GM23338 (cell line): ENCODE data around the gene NBEAL2. TPM values are rescaled to one million over a fixed set of nuclear protein-coding genes. Genes with fewer than 3 reads are reported as not detected.
A peak's percentile ranks its signal among the peaks of the same experiment; 100 is the strongest.

Experiments used
- ATAC-seq: fragments of 200-7000 bp; cut with Tn5 transposase; 3 replicates; pipeline ENCODE4 v1.9.1; 2020
- DNase-seq: peaks from one replicate; pipeline ENCODE4 v3.0.0-alpha.2; 2015; ENCODE audit warnings: low spot score
- H2AFZ ChIP-seq: fragments of 200-600 bp; sonication (generic); 2 replicates; pipeline ENCODE4 v1.8.0; 2016; ENCODE audit warnings: antibody characterized with exemption, mild to moderate bottlenecking, moderate library complexity
- H3F3A ChIP-seq: fragments of 200-600 bp; sonication (generic); replicated peaks from 2 replicates; pipeline ENCODE4 v1.8.0; 2017; ENCODE audit warnings: antibody characterized with exemption, mixed run types, low read depth
- H3K27ac ChIP-seq: fragments of 200-600 bp; sonication (generic); 2 replicates; pipeline ENCODE4 v1.6.1; 2016; ENCODE audit warnings: low read depth
- H3K27me3 ChIP-seq: fragments of 200-600 bp; sonication (generic); 2 replicates; pipeline ENCODE4 v1.8.0; 2016; ENCODE audit warnings: mild to moderate bottlenecking, mixed run types, moderate library complexity; ENCODE audit not compliant: insufficient read depth
- H3K36me3 ChIP-seq: fragments of 200-600 bp; sonication (generic); 2 replicates; pipeline ENCODE4 v1.8.0; 2016; ENCODE audit warnings: mild to moderate bottlenecking; ENCODE audit not compliant: insufficient read depth
- H3K4me1 ChIP-seq: fragments of 200-600 bp; sonication (generic); 2 replicates; pipeline ENCODE4 v1.8.0; 2016; ENCODE audit warnings: mild to moderate bottlenecking, moderate library complexity; ENCODE audit not compliant: insufficient read depth
- H3K4me2 ChIP-seq: fragments of 200-600 bp; sonication (generic); 2 replicates; pipeline ENCODE4 v1.7.1; 2017; ENCODE audit warnings: mixed run types
- H3K4me3 ChIP-seq: fragments of 200-600 bp; sonication (generic); 2 replicates; pipeline ENCODE4 v1.6.1; 2016; ENCODE audit warnings: mixed run types
- H3K79me2 ChIP-seq: fragments of 200-600 bp; sonication (generic); replicated peaks from 2 replicates; pipeline ENCODE4 v1.8.0; 2017; ENCODE audit warnings: mild to moderate bottlenecking; ENCODE audit not compliant: insufficient read depth
- H3K9me2 ChIP-seq: fragments of 200-600 bp; sonication (generic); 2 replicates; pipeline ENCODE4 v1.8.0; 2017; ENCODE audit not compliant: insufficient read depth
- H4K20me1 ChIP-seq: fragments of 200-600 bp; sonication (generic); replicated peaks from 2 replicates; pipeline ENCODE4 v1.8.0; 2017; ENCODE audit warnings: mild to moderate bottlenecking; ENCODE audit not compliant: insufficient read depth
- H3K27ac Mint-ChIP-seq: 2 replicates; pipeline ENCODE4 v1.8.0; 2020; ENCODE audit warnings: inconsistent platforms, mild to moderate bottlenecking, moderate library complexity, mixed read lengths
- H3K27me3 Mint-ChIP-seq: 3 replicates; pipeline ENCODE4 v1.8.0; 2022; ENCODE audit warnings: low read depth, mild to moderate bottlenecking, moderate library complexity, mixed read lengths, inconsistent platforms; ENCODE audit not compliant: insufficient read depth, poor library complexity
- H3K36me3 Mint-ChIP-seq: 3 replicates; pipeline ENCODE4 v1.8.0; 2021; ENCODE audit warnings: low read depth, mild to moderate bottlenecking, inconsistent platforms, moderate library complexity, mixed read lengths
- H3K4me1 Mint-ChIP-seq: 3 replicates; pipeline ENCODE4 v1.8.0; 2020; ENCODE audit warnings: mild to moderate bottlenecking, inconsistent platforms, mixed read lengths
- H3K4me3 Mint-ChIP-seq: 3 replicates; pipeline ENCODE4 v1.8.0; 2021; ENCODE audit warnings: moderate library complexity, mild to moderate bottlenecking, inconsistent platforms, mixed read lengths
- H3K9me3 Mint-ChIP-seq: 3 replicates; pipeline ENCODE4 v1.8.0; 2020; ENCODE audit warnings: moderate library complexity, mild to moderate bottlenecking, inconsistent platforms, mixed read lengths
- CREB1 ChIP-seq: fragments of 250-450 bp; sonication (Bioruptor Pico); IDR thresholded peaks from 2 replicates; pipeline ENCODE4 v1.5.0; 2020; ENCODE audit warnings: low read depth, mild to moderate bottlenecking, moderate library complexity
- ETS1 ChIP-seq: IDR thresholded peaks from 2 replicates; pipeline ENCODE4 v1.6.1; 2016; ENCODE audit warnings: antibody characterized with exemption
- EZH2 ChIP-seq: fragments of 200-600 bp; sonication (generic); IDR thresholded peaks from one replicate; pipeline ENCODE4 v1.8.0; 2017; ENCODE audit warnings: antibody characterized with exemption, mild to moderate bottlenecking, low read depth; ENCODE audit not compliant: unreplicated experiment
- EZH2phosphoT487 ChIP-seq: fragments of 200-600 bp; sonication (generic); IDR thresholded peaks from one replicate; pipeline ENCODE4 v1.8.1; 2018; ENCODE audit warnings: antibody characterized with exemption; ENCODE audit not compliant: unreplicated experiment
- JUNB ChIP-seq: IDR thresholded peaks from one replicate; pipeline ENCODE4 v1.6.1; 2016; ENCODE audit warnings: antibody characterized with exemption; ENCODE audit not compliant: unreplicated experiment
- NANOG ChIP-seq: IDR thresholded peaks from 2 replicates; pipeline ENCODE4 v1.6.1; 2016; ENCODE audit warnings: antibody characterized with exemption, borderline replicate concordance
- POLR2AphosphoS5 ChIP-seq: IDR thresholded peaks from 2 replicates; pipeline ENCODE4 v1.6.1; 2016; ENCODE audit warnings: antibody characterized with exemption, low read depth
- STAT1 ChIP-seq: IDR thresholded peaks from one replicate; pipeline ENCODE4 v1.6.1; 2016; ENCODE audit warnings: antibody characterized with exemption; ENCODE audit not compliant: unreplicated experiment
- ZNF114 ChIP-seq: fragments of 250-450 bp; sonication (Bioruptor Pico); IDR thresholded peaks from 2 replicates; pipeline ENCODE4 v1.5.0; 2020; ENCODE audit warnings: mild to moderate bottlenecking, moderate library complexity
- ZNF331 ChIP-seq: fragments of 250-450 bp; sonication (Bioruptor Pico); IDR thresholded peaks from 2 replicates; pipeline ENCODE4 v1.5.0; 2020; ENCODE audit warnings: low read depth, mild to moderate bottlenecking, moderate library complexity
- polyA plus RNA-seq: library from polyadenylated mRNA; unstranded; fragments of >200 nt; fragmentation: Nextera tagmentation; extraction: Ambion mirVana; gene quantifications from 2 replicates; pipeline ENCODE4 v1.2.1, GENCODE V29; 2016
- total RNA-seq: library from RNA; depleted of rRNA; stranded (reverse); fragments of >200 nt; shearing (Covaris generic); gene quantifications from 2 replicates; pipeline ENCODE4 v1.2.3, GENCODE V29; 2014
- TF ChIP-seq, protein P1 (sequence below): IDR thresholded peaks from one replicate; pipeline ENCODE4 v1.6.1; 2018; ENCODE audit warnings: antibody characterized with exemption; ENCODE audit not compliant: unreplicated experiment
- TF ChIP-seq, protein P2 (sequence below), 2 experiments: fragments of 200-600 bp in 1 of 2; sonication (generic) in 1 of 2; conservative IDR thresholded peaks; 2 replicates each; pipeline versions ENCODE4 v1.5.1 to v1.6.1; 2016 to 2017; ENCODE audit warnings: antibody characterized with exemption in 2 of 2, low read depth in 2 of 2, mild to moderate bottlenecking in 2 of 2, moderate library complexity in 1 of 2

NBEAL2 gene
- total and polyA plus RNA-seq, 2 experiments from 2014 or later, result 13.5 to 79.9 TPM

DNA sequence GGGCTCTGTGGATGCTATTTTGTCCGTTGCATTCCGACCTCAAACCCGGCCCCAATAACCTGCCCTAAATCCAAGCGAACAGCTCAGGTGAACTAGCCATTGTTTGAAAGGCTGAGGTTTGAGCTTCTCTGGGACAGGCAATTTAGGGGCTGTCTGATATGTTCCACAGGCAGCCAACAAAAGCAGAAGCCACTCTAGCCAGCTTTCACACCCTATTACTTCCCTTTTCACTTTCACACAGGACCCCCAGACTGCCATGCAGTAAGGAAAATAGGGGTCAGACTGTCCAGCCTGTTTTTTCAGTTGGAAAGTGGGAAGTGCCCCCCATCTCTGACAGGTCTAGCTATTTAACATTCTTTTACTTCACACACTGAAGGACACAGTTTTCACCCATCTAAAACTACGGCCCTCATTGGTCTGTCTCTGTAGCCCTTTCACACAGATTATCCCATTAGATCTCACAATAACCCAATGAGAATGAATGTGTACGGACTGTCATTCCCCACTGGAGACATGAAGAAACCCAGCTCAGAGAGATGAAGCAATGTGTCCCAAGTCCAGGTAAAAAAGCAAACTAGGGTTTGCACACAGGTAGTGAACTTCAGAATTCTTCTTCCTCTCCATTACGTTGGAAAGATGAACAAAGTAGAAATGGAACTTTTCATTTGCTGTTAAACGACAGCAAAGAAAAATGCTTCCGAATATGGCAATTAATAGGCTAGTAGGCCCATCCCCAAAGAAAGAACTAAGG is 4.9 kb upstream of the NBEAL2 start (continued):
- TF ChIP-seq, protein P1, sequence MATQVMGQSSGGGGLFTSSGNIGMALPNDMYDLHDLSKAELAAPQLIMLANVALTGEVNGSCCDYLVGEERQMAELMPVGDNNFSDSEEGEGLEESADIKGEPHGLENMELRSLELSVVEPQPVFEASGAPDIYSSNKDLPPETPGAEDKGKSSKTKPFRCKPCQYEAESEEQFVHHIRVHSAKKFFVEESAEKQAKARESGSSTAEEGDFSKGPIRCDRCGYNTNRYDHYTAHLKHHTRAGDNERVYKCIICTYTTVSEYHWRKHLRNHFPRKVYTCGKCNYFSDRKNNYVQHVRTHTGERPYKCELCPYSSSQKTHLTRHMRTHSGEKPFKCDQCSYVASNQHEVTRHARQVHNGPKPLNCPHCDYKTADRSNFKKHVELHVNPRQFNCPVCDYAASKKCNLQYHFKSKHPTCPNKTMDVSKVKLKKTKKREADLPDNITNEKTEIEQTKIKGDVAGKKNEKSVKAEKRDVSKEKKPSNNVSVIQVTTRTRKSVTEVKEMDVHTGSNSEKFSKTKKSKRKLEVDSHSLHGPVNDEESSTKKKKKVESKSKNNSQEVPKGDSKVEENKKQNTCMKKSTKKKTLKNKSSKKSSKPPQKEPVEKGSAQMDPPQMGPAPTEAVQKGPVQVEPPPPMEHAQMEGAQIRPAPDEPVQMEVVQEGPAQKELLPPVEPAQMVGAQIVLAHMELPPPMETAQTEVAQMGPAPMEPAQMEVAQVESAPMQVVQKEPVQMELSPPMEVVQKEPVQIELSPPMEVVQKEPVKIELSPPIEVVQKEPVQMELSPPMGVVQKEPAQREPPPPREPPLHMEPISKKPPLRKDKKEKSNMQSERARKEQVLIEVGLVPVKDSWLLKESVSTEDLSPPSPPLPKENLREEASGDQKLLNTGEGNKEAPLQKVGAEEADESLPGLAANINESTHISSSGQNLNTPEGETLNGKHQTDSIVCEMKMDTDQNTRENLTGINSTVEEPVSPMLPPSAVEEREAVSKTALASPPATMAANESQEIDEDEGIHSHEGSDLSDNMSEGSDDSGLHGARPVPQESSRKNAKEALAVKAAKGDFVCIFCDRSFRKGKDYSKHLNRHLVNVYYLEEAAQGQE, result no peak
- TF ChIP-seq NANOG, result no peak
- no peak for TF ChIP-seq ZNF331 (CRISPR knock-in tag)
- TF ChIP-seq, protein P2, sequence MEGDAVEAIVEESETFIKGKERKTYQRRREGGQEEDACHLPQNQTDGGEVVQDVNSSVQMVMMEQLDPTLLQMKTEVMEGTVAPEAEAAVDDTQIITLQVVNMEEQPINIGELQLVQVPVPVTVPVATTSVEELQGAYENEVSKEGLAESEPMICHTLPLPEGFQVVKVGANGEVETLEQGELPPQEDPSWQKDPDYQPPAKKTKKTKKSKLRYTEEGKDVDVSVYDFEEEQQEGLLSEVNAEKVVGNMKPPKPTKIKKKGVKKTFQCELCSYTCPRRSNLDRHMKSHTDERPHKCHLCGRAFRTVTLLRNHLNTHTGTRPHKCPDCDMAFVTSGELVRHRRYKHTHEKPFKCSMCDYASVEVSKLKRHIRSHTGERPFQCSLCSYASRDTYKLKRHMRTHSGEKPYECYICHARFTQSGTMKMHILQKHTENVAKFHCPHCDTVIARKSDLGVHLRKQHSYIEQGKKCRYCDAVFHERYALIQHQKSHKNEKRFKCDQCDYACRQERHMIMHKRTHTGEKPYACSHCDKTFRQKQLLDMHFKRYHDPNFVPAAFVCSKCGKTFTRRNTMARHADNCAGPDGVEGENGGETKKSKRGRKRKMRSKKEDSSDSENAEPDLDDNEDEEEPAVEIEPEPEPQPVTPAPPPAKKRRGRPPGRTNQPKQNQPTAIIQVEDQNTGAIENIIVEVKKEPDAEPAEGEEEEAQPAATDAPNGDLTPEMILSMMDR (conservative IDR thresholded peaks at IDR 0.05; ENCODE audit: low read depth in 2 of 2), result no peak
- no peak for TF ChIP-seq STAT1
- no peak for TF ChIP-seq JUNB
- TF ChIP-seq ZNF114 (CRISPR knock-in tag), result no peak
- no peak for TF ChIP-seq EZH2phosphoT487

GRCh38 chr3:46976326-46977190 is 2.9 kb upstream of the NBEAL2 start, which contains the start of gene CCDC12:
CCDC12 (minus strand) TSS chr3:46976745; CDS start chr3:46976732, 13 bp downstream.
- Mint-ChIP-seq H3K4me1 (peaks cover 35% of the 10 kb centered on the region), H3K9me3 (peaks cover 3% of the 10 kb centered on the region; the same call in 1 of the 3 replicates), H3K36me3 (peaks cover 16% of the 10 kb centered on the region), H3K27me3 (peaks cover 32% of the 10 kb centered on the region), H3K4me3 (peak within 1 kb of the TSS; percentile 97), H3K27ac (peak within 1 kb of the TSS; percentile 99)
- Histone ChIP-seq H3K9me2 (no peaks in the 10 kb centered on the region), H3K4me3 (peak within 1 kb of the TSS; percentile 97), H3K4me1 (peaks cover 6% of the 10 kb centered on the region), H3K27me3 (0 out of 2 replicates have a peak, but pooled peaks cover 5% of the 10 kb centered on the region), H3K79me2 (peaks cover 49% of the 10 kb centered on the region), H3K36me3 (no peaks in the 10 kb centered on the region), H3F3A (no peaks in the 10 kb centered on the region; the same call in 1 of the 2 replicates), H4K20me1 (peaks cover 42% of the 10 kb centered on the region), H2AFZ (peak within 1 kb of the TSS; percentile 99), H3K27ac (peak within 1 kb of the TSS; percentile 96), H3K4me2 (peak within 1 kb of the TSS; percentile 88)
- peak; percentile 48 for TF ChIP-seq CREB1 (CRISPR knock-in tag)
- no peak for TF ChIP-seq EZH2
- TF ChIP-seq POLR2AphosphoS5, result peak; percentile 85
- TF ChIP-seq ETS1, result 0 out of 2 replicates have a peak, but pooled peaks have one; percentile 48
- peak; percentile 79 for ATAC-seq
- peak; percentile 98 for DNase-seq
